Lung (tissue), 12 donors: ENCODE results near the gene GLIS1. TPM values are rescaled to one million over a fixed set of nuclear protein-coding genes. Genes with fewer than 3 reads are reported as not detected.

Experiments
- ATAC-seq: fragments of 200-7000 bp; cut with Tn5 transposase; one replicate; pipeline ENCODE4 v1.9.1; 2020; ENCODE audit warnings: moderate number of reproducible peaks; ENCODE audit not compliant: insufficient read depth, low FRiP score
- DNase-seq, 3 donors: peaks; one replicate each; pipeline ENCODE4 v3.0.0-alpha.2; 2013 to 2017
- H3K27ac ChIP-seq, 2 donors: one replicate each; pipeline ENCODE4 v1.5.1; 2013; ENCODE audit warnings: mild to moderate bottlenecking in 2 of 2, moderate library complexity in 2 of 2, control low read depth in 1 of 2, inconsistent platforms in 1 of 2, low read depth in 1 of 2, low read length in 1 of 2
- H3K27me3 ChIP-seq, 3 donors: one replicate each; pipeline ENCODE4 v1.5.1; 2013; ENCODE audit warnings: low read length in 2 of 3; ENCODE audit not compliant: control insufficient read depth in 3 of 3, insufficient read depth in 3 of 3
- H3K36me3 ChIP-seq, 4 donors: one replicate each; pipeline ENCODE4 v1.5.1; 2013; ENCODE audit warnings: low read length in 4 of 4, mild to moderate bottlenecking in 1 of 4, moderate library complexity in 1 of 4; ENCODE audit not compliant: control insufficient read depth in 4 of 4, insufficient read depth in 4 of 4
- H3K4me1 ChIP-seq, 5 donors: one replicate each; pipeline ENCODE4 v1.5.1; 2013; ENCODE audit warnings: low read length in 5 of 5, mild to moderate bottlenecking in 2 of 5, moderate library complexity in 1 of 5; ENCODE audit not compliant: control insufficient read depth in 5 of 5, insufficient read depth in 5 of 5
- H3K4me3 ChIP-seq: one replicate; pipeline ENCODE4 v1.5.1; 2013; ENCODE audit warnings: mild to moderate bottlenecking, control low read depth, moderate library complexity
- H3K9ac ChIP-seq, 2 donors: one replicate each; pipeline ENCODE4 v1.5.1; 2013; ENCODE audit warnings: low read length in 2 of 2, control low read depth in 1 of 2; ENCODE audit not compliant: insufficient read depth in 1 of 2
- H3K9me3 ChIP-seq, 4 donors: one replicate each; pipeline ENCODE4 v1.5.1; 2013; ENCODE audit warnings: low read length in 3 of 4, mild to moderate bottlenecking in 1 of 4, moderate library complexity in 1 of 4; ENCODE audit not compliant: control insufficient read depth in 4 of 4, insufficient read depth in 3 of 4
- WGBS, 2 donors: extraction: QIAGEN DNeasy Blood & Tissue Kit; methylation state at CpG; one replicate each; pipeline ENCODE4 v1.1.7; 2013; 5-methylcytosine and 5-hydroxymethylcytosine counted together
- polyA plus RNA-seq, 2 donors: library from polyadenylated mRNA; stranded (reverse); fragments of 200-250 nt; gene quantifications; one replicate each; pipeline ENCODE4 v1.2.1, GENCODE V29; 2013
- total RNA-seq, 2 donors: library from RNA; depleted of rRNA in 1 of 2; stranded (reverse); fragments of >200 nt in 1 of 2; gene quantifications; one replicate each; pipeline ENCODE4 v1.2.1, GENCODE V29; 2014 to 2021
- TF ChIP-seq, protein P1 (sequence below): IDR thresholded peaks from 2 replicates; pipeline ENCODE4 v1.5.1; 2012; ENCODE audit warnings: mild to moderate bottlenecking; ENCODE audit errors: control extremely low read depth, extremely low read depth
- donor health status: control.
- donor health status: control.
- donor health status: Bipolar disorder and iron deficiency.
- donor health status: healthy.
- donor health status: DM: yes; HTN: yes; CAD: no.

The GLIS1 gene
- total and polyA plus RNA-seq, 4 donors = 0.05 to 0.18 (median 0.17) TPM; not detected in 1

DNA sequence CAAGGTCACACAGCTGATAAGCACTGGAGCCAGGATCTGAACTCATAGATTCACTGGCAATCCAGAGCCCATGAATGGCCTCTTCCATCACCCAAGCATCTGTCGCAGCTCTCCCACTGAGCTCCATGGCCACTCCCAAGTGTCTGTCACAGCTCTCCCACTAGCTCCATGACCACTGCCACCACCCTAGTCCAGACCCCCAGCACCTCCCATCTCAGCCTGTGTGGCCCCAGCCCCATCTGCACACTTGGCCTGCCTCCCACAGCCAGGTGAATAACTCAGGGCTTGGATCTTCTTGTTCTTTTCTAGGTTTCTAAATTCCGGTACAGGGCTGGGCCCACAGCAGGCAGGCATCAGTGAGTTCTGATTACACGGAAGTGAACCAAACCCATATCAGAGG, 76.0 kb downstream of the GLIS1 start:
- TF ChIP-seq, protein P1, sequence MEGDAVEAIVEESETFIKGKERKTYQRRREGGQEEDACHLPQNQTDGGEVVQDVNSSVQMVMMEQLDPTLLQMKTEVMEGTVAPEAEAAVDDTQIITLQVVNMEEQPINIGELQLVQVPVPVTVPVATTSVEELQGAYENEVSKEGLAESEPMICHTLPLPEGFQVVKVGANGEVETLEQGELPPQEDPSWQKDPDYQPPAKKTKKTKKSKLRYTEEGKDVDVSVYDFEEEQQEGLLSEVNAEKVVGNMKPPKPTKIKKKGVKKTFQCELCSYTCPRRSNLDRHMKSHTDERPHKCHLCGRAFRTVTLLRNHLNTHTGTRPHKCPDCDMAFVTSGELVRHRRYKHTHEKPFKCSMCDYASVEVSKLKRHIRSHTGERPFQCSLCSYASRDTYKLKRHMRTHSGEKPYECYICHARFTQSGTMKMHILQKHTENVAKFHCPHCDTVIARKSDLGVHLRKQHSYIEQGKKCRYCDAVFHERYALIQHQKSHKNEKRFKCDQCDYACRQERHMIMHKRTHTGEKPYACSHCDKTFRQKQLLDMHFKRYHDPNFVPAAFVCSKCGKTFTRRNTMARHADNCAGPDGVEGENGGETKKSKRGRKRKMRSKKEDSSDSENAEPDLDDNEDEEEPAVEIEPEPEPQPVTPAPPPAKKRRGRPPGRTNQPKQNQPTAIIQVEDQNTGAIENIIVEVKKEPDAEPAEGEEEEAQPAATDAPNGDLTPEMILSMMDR = no peak
- H3K27ac ChIP-seq = no peak overlapping the region
- no peaks in the 10 kb centered on the region for H3K4me1 ChIP-seq
- H3K36me3 ChIP-seq = no peaks in the 10 kb centered on the region
- WGBS, 2 donors = 75 to 86% methylated on average over 3 of the region's 3 CpGs
- peaks cover 0 to 5% (median 0%) of the 10 kb centered on the region in 3 donors for H3K27me3 ChIP-seq
- ATAC-seq (no peak), DNase-seq (no peak)
- H3K9ac ChIP-seq = no peak overlapping the region
- no peak overlapping the region for H3K4me3 ChIP-seq
- no peaks in the 10 kb centered on the region for H3K9me3 ChIP-seq

DNA sequence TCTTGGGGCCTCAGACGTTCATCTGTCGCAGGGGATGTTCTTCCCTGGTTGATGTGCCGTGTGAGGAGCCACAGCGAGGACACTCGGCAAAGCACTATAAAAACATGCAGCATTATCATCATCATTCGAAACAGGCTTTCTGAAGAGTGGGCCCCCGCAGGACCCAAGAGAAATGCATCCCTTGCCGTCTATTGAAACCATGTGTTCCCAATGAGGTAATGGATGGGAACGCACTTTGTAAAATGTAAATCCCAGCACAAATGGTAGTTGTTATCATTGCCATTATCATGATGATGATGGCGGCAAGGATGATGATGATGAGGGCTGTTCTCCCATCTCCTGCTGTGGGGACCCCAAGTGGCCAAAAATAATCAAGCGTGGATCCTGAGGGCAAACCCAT, 76.8 kb downstream of the GLIS1 start:
- Histone ChIP-seq H3K27ac (no peak overlapping the region), H3K36me3 (no peaks in the 10 kb centered on the region), H3K9me3 (no peaks in the 10 kb centered on the region), H3K27me3 (peaks cover 0 to 5% (median under 1%) of the 10 kb centered on the region in 3 donors), H3K9ac (no peak overlapping the region), H3K4me3 (no peak overlapping the region), H3K4me1 (no peaks in the 10 kb centered on the region)
- 88 to 91% methylated on average over 11 of the region's 11 CpGs for WGBS, 2 donors
- DNase-seq = no peak
- no peak for ATAC-seq
- TF ChIP-seq, protein P1 = no peak

DNA sequence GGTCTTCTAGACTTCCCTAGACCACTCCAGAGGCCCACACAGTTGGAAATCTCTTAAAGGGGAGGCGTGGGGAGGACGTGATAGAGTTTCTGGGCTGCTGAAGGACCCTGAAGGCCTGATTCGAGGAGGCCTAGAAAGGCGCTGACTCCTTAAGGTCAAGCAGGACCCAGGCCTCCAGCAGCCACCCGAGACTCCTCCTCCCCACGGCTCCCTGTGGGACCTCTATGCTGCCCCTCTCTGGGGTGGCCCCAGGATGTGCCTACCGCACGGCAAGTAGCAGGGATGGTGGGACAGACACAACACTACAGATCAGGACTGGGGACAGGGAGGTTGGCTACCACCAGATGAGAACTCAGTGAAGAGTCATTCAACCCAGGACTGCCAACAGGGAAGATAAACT, 77.5 kb downstream of the GLIS1 start:
- Histone ChIP-seq H3K4me3 (no peak overlapping the region), H3K27ac (no peak overlapping the region), H3K4me1 (no peaks in the 10 kb centered on the region), H3K36me3 (no peaks in the 10 kb centered on the region), H3K9me3 (no peaks in the 10 kb centered on the region), H3K9ac (no peak overlapping the region), H3K27me3 (peaks cover 0 to 12% (median 3%) of the 10 kb centered on the region in 3 donors)
- TF ChIP-seq, protein P1 = no peak
- no peak for ATAC-seq
- WGBS, 2 donors = 89 to 93% methylated on average over 8 of the region's 8 CpGs
- DNase-seq = no peak

DNA sequence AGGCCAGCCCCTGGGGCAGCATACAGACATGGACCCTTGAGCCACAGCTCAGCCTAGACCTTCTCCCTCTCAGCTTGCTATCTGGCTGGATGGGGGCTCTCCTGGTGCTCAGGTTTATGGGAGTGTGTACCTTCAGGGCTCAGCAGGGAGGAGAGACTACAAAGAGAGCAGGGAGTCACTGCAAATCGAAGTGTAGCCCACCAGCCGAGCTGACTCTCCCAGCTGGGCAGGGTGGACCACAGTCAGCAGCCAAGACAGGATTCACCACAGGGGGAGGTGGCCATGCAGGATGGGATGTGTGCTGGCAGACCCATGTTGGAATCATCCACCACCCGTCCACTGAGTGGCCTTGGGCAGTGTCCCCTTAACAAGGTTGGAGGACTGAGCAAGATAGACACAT, 78.3 kb downstream of the GLIS1 start:
- no peaks in the 10 kb centered on the region for H3K4me1 ChIP-seq
- H3K27ac ChIP-seq = no peak overlapping the region
- DNase-seq (no peak), ATAC-seq (no peak)
- no peak overlapping the region for H3K9ac ChIP-seq
- no peaks in the 10 kb centered on the region for H3K9me3 ChIP-seq
- 74 to 75% methylated on average over 3 of the region's 3 CpGs for WGBS, 2 donors
- TF ChIP-seq, protein P1 = no peak
- H3K27me3 ChIP-seq = peaks cover 0 to 21% (median 3%) of the 10 kb centered on the region in 3 donors
- no peaks in the 10 kb centered on the region for H3K36me3 ChIP-seq
- H3K4me3 ChIP-seq = no peak overlapping the region
